WTC11 (cell line): ENCODE results near the gene OTOR. TPM values are rescaled to one million over a fixed set of nuclear protein-coding genes. Genes with fewer than 3 reads are reported as not detected.

ENCODE experiments used
- ATAC-seq: fragments of 200-7000 bp; cut with Tn5 transposase; 2 replicates; pipeline ENCODE4 v1.10.0; 2021; ENCODE audit warnings: mild to moderate bottlenecking, moderate library complexity
- CTCF ChIA-PET: fragments of 300-600 bp; sonication (Branson Sonifier 250); formaldehyde crosslinking; loops from one replicate; lab custom pipeline; 2021; ENCODE audit warnings: antibody characterized with exemption; lab: Charles Lee
- POLR2A ChIA-PET: fragments of 350-600 bp; sonication (Branson Sonifier 250); formaldehyde crosslinking; loops from one replicate; lab custom pipeline; 2021; ENCODE audit warnings: antibody characterized with exemption; lab: Charles Lee
- DNase-seq: peaks from one replicate; pipeline ENCODE4 v3.0.0; 2021; ENCODE audit warnings: low spot score
- H3K27ac Mint-ChIP-seq: 2 replicates; pipeline ENCODE4 v1.8.0; 2021; ENCODE audit warnings: mixed read lengths
- H3K27me3 Mint-ChIP-seq: 2 replicates; pipeline ENCODE4 v1.8.0; 2021; ENCODE audit warnings: low read depth, mild to moderate bottlenecking, moderate library complexity, mixed read lengths
- H3K36me3 Mint-ChIP-seq: 2 replicates; pipeline ENCODE4 v1.8.0; 2021; ENCODE audit warnings: mixed read lengths
- H3K4me1 Mint-ChIP-seq: 2 replicates; pipeline ENCODE4 v1.8.0; 2022; ENCODE audit warnings: mixed read lengths
- H3K4me3 Mint-ChIP-seq: 2 replicates; pipeline ENCODE4 v1.8.0; 2021; ENCODE audit warnings: mild to moderate bottlenecking, moderate library complexity, mixed read lengths
- H3K9me3 Mint-ChIP-seq: 2 replicates; pipeline ENCODE4 v1.8.0; 2021; ENCODE audit warnings: mixed read lengths
- ATF1 ChIP-seq: sonication (generic); formaldehyde crosslinking; IDR thresholded peaks from 2 replicates; pipeline ENCODE4 v1.8.1; 2023; ENCODE audit warnings: mild to moderate bottlenecking, moderate library complexity, missing genetic modification reagents
- E2F1 ChIP-seq: sonication (generic); formaldehyde crosslinking; IDR thresholded peaks from 2 replicates; pipeline ENCODE4 v1.8.0; 2022; ENCODE audit warnings: mild to moderate bottlenecking, missing genetic modification reagents
- E2F4 ChIP-seq: sonication (generic); formaldehyde crosslinking; IDR thresholded peaks from 2 replicates; pipeline ENCODE4 v1.8.1; 2022; ENCODE audit warnings: low read depth, mild to moderate bottlenecking, moderate library complexity, missing genetic modification reagents, borderline replicate concordance
- ERG ChIP-seq: fragments of 250-450 bp; sonication (Bioruptor Pico); IDR thresholded peaks from 2 replicates; pipeline ENCODE4 v1.8.0; 2021; ENCODE audit warnings: mild to moderate bottlenecking
- GRHL2 ChIP-seq: fragments of 250-450 bp; sonication (Bioruptor Pico); IDR thresholded peaks from 2 replicates; pipeline ENCODE4 v1.8.0; 2022; ENCODE audit warnings: mild to moderate bottlenecking, moderate library complexity; ENCODE audit not compliant: insufficient replicate concordance, severe bottlenecking
- HMGXB4 ChIP-seq: sonication (generic); formaldehyde crosslinking; IDR thresholded peaks from 2 replicates; pipeline ENCODE4 v1.8.1; 2023; ENCODE audit warnings: mild to moderate bottlenecking, moderate library complexity, missing genetic modification reagents
- IRF2 ChIP-seq: sonication (generic); formaldehyde crosslinking; IDR thresholded peaks from 2 replicates; pipeline ENCODE4 v1.8.0; 2022; ENCODE audit warnings: low read depth, missing genetic modification reagents, borderline replicate concordance
- MAX ChIP-seq: sonication (generic); formaldehyde crosslinking; IDR thresholded peaks from 2 replicates; pipeline ENCODE4 v1.8.0; 2022; ENCODE audit warnings: mild to moderate bottlenecking, missing genetic modification reagents
- MLX ChIP-seq: sonication (generic); formaldehyde crosslinking; IDR thresholded peaks from 2 replicates; pipeline ENCODE4 v1.8.1; 2023; ENCODE audit warnings: mild to moderate bottlenecking, missing genetic modification reagents, moderate library complexity
- PREB ChIP-seq: sonication (generic); formaldehyde crosslinking; IDR thresholded peaks from 2 replicates; pipeline ENCODE4 v1.8.1; 2022; ENCODE audit warnings: mild to moderate bottlenecking, missing genetic modification reagents, moderate library complexity, borderline replicate concordance
- ZNF219 ChIP-seq: sonication (generic); formaldehyde crosslinking; IDR thresholded peaks from 2 replicates; pipeline ENCODE4 v1.8.0; 2023; ENCODE audit warnings: missing genetic modification reagents, mild to moderate bottlenecking, borderline replicate concordance
- ZNF396 ChIP-seq: fragments of 250-450 bp; sonication (Bioruptor Pico); IDR thresholded peaks from 2 replicates; pipeline ENCODE4 v1.8.0; 2021; ENCODE audit warnings: mild to moderate bottlenecking, moderate library complexity, borderline replicate concordance
- ZNF425 ChIP-seq: fragments of 250-450 bp; sonication (Bioruptor Pico); conservative IDR thresholded peaks from 2 replicates; pipeline ENCODE4 v1.9.0; 2021; ENCODE audit warnings: mild to moderate bottlenecking
- ZNF512 ChIP-seq: sonication (generic); formaldehyde crosslinking; IDR thresholded peaks from 2 replicates; pipeline ENCODE4 v1.8.1; 2022; ENCODE audit warnings: missing genetic modification reagents, borderline replicate concordance
- ZSCAN18 ChIP-seq: fragments of 250-450 bp; sonication (Bioruptor Pico); IDR thresholded peaks from 2 replicates; pipeline ENCODE4 v2.1.2; 2022; ENCODE audit warnings: mild to moderate bottlenecking, moderate library complexity
- total RNA-seq: library from RNA; stranded (reverse); gene quantifications from 3 replicates; pipeline ENCODE4 v1.2.3, GENCODE V29; 2021

OTOR gene
- total RNA-seq, 1 experiment from 2014 or later = not detected

- TF ChIP-seq E2F1 (CRISPR knock-in tag) (no peak), IRF2 (CRISPR knock-in tag) (no peak), ZNF219 (CRISPR knock-in tag) (no peak), ZNF396 (CRISPR knock-in tag) (no peak), ZNF425 (no peak)
Measured at GRCh38 chr20:16708602-16709001, 39.6 kb upstream of the OTOR start (continued).

- no peak overlapping the region for H3K27ac Mint-ChIP-seq
- H3K27me3 Mint-ChIP-seq = no peaks in the 10 kb centered on the region
- peaks cover 30% of the 10 kb centered on the region for H3K36me3 Mint-ChIP-seq
- peaks cover 5% of the 10 kb centered on the region for H3K4me1 Mint-ChIP-seq
- ChIA-PET CTCF (no interaction called here), POLR2A (no interaction called here)
- TF ChIP-seq MLX (CRISPR knock-in tag) (no peak), MAX (CRISPR knock-in tag) (no peak), HMGXB4 (CRISPR knock-in tag) (no peak), PREB (no peak), E2F4 (CRISPR knock-in tag) (no peak), ZSCAN18 (no peak), ERG (CRISPR knock-in tag) (no peak), ATF1 (CRISPR knock-in tag) (no peak), ZNF512 (CRISPR knock-in tag) (no peak), GRHL2 (no peak)
- peaks cover 38% of the 10 kb centered on the region for H3K9me3 Mint-ChIP-seq
- DNase-seq = no peak
- no peak overlapping the region for H3K4me3 Mint-ChIP-seq
- no peak for ATAC-seq
Measured at GRCh38 chr20:16709017-16709416, 39.1 kb upstream of the OTOR start.
